Esophagus muscularis mucosa (tissue), 4 donors: ENCODE measurements around the gene CNOT2.

Source experiments
- CTCF ChIP-seq, 3 experiments: fragments of 200-600 bp in 2 of 3; fragments of 450-650 bp in 1 of 3; sonication (generic) in 2 of 3; IDR thresholded peaks; one replicate each; pipeline ENCODE4 v1.5.1; 2017 to 2019; ENCODE audit warnings: antibody characterized with exemption in 3 of 3, mild to moderate bottlenecking in 2 of 3, moderate library complexity in 1 of 3
- EP300 ChIP-seq: sonication (generic); formaldehyde crosslinking; IDR thresholded peaks from one replicate; pipeline ENCODE4 v1.6.1; 2017; ENCODE audit warnings: antibody characterized with exemption
- POLR2A ChIP-seq: fragments of 450-650 bp; IDR thresholded peaks from one replicate; pipeline ENCODE4 v1.6.1; 2017; ENCODE audit warnings: antibody characterized with exemption, moderate library complexity, mild to moderate bottlenecking, low read depth
- POLR2AphosphoS5 ChIP-seq, 2 donors: sonication (generic); formaldehyde crosslinking; IDR thresholded peaks; one replicate each; pipeline ENCODE4 v1.6.1; 2017; ENCODE audit warnings: antibody characterized with exemption in 2 of 2

GRCh38 chr12:70213707-70214106 lies 29.5 kb upstream of the CNOT2 start:
- TF ChIP-seq POLR2A (no peak), CTCF (IDR thresholded peaks at IDR 0.05) (no peak), POLR2AphosphoS5 (IDR thresholded peaks at IDR 0.05) (no peak), EP300 (no peak)
